Airway epithelial cell (primary cell): Measurements from ENCODE around the gene RNF151. TPM values are rescaled to one million over a fixed set of nuclear protein-coding genes. Genes with fewer than 3 reads are reported as not detected.

Experiments
- total RNA-seq: library from RNA; depleted of rRNA; stranded (reverse); fragments of >200 nt; gene quantifications from 2 replicates; pipeline ENCODE4 v1.2.3, GENCODE V29; 2015

RNF151 gene
- total RNA-seq, result not detected in 2 replicates

GRCh38 chr16:1966460-1966859 is at the start of gene RNF151:
Gene RNF151 (plus strand): TSS chr16:1966856. CDS start chr16:1966882, 26 bp downstream.

GRCh38 chr16:1918351-1919326 is 48.0 kb upstream of the RNF151 start, which contains the start of gene HS3ST6:
Gene HS3ST6 (minus strand): TSS chr16:1918415. CDS start chr16:1918323, 92 bp downstream.

GRCh38 chr16:1942810-1943726 is 23.6 kb upstream of the RNF151 start, which contains the start of gene MSRB1:
Gene MSRB1 (minus strand): TSS chr16:1943199. CDS start chr16:1943156, 43 bp downstream.

GRCh38 chr16:1959269-1960039 is 7.2 kb upstream of the RNF151 start, which contains the start of gene NDUFB10:
Gene NDUFB10 (plus strand): TSS chr16:1959538. CDS start chr16:1959625, 87 bp downstream.

GRCh38 chr16:1964506-1965395 is 1.9 kb upstream of the RNF151 start, which contains the start of gene RPS2:
Gene RPS2 (minus strand): TSS chr16:1964826. CDS start chr16:1964625, 201 bp downstream.

GRCh38 chr16:1971796-1972489 is 5.3 kb downstream of the RNF151 start, which contains the start of gene TBL3:
Gene TBL3 (plus strand): TSS chr16:1972053. CDS start chr16:1972165, 112 bp downstream.

GRCh38 chr16:1981398-1981836 is 14.8 kb downstream of the RNF151 start, which contains the start of gene NOXO1:
Gene NOXO1 (minus strand): TSS chr16:1981469. CDS start chr16:1981179, 290 bp downstream.

GRCh38 chr16:1983544-1984346 is 17.1 kb downstream of the RNF151 start, which contains the start of gene GFER:
Gene GFER (plus strand): TSS chr16:1984193. CDS start chr16:1984219, 26 bp downstream.

GRCh38 chr16:1989209-1990100 is 22.8 kb downstream of the RNF151 start, which contains the start of gene SYNGR3:
Gene SYNGR3 (plus strand): TSS chr16:1989970. CDS start chr16:1990103, 133 bp downstream.

GRCh38 chr16:2009791-2010510 is 43.3 kb downstream of the RNF151 start, which contains the start of gene ZNF598:
Gene ZNF598 (minus strand): TSS chr16:2009821.

Other genes with a start within 250 kb of the RNF151 start
- 69.0 and 71.8 TPM in 2 replicates for gene NME3, start 195.3 kb upstream of the RNF151 start, total RNA-seq
- gene EME2, start 194.0 kb upstream of the RNF151 start, total RNA-seq, result 14.1 and 14.3 TPM in 2 replicates
- gene MRPS34, start 193.7 kb upstream of the RNF151 start, total RNA-seq, result 193 and 199 TPM in 2 replicates
- 22.4 and 28.4 TPM in 2 replicates for gene SPSB3, start 184.3 kb upstream of the RNF151 start, total RNA-seq
- 119 and 173 TPM in 2 replicates for gene NUBP2, start 183.9 kb upstream of the RNF151 start, total RNA-seq
- not detected in 2 replicates for gene IGFALS, start 173.2 kb upstream of the RNF151 start, total RNA-seq
- 76.1 and 79.8 TPM in 2 replicates for gene HAGH, start 140.0 kb upstream of the RNF151 start, total RNA-seq
- gene FAHD1, start 139.7 kb upstream of the RNF151 start, total RNA-seq, result 70.2 and 86.2 TPM in 2 replicates
- gene MEIOB, start 94.7 kb upstream of the RNF151 start, total RNA-seq, result not detected in 2 replicates
- gene HS3ST6, start 48.4 kb upstream of the RNF151 start, total RNA-seq, result 1.4 and 2.7 TPM in 2 replicates
- gene MSRB1, start 23.7 kb upstream of the RNF151 start, total RNA-seq, result 6.7 and 11.7 TPM in 2 replicates
- gene RPL3L, start 12.2 kb upstream of the RNF151 start, total RNA-seq, result 0.35 and 0.46 TPM in 2 replicates
- 279 and 343 TPM in 2 replicates for gene NDUFB10, start 7.3 kb upstream of the RNF151 start, total RNA-seq
- 3,748 and 4,325 TPM in 2 replicates for gene RPS2, start 2.0 kb upstream of the RNF151 start, total RNA-seq
- 114 and 119 TPM in 2 replicates for gene TBL3, start 5.2 kb downstream of the RNF151 start, total RNA-seq
- 1.1 and 2.2 TPM in 2 replicates for gene NOXO1, start 14.6 kb downstream of the RNF151 start, total RNA-seq
- 20.3 and 22.9 TPM in 2 replicates for gene GFER, start 17.3 kb downstream of the RNF151 start, total RNA-seq
- gene SYNGR3, start 23.1 kb downstream of the RNF151 start, total RNA-seq, result 2.1 and 5.4 TPM in 2 replicates
- 52.9 and 61.7 TPM in 2 replicates for gene ZNF598, start 43.0 kb downstream of the RNF151 start, total RNA-seq
- gene NPW, start 52.9 kb downstream of the RNF151 start, total RNA-seq, result 3.6 and 4.0 TPM in 2 replicates
- 24.8 and 25.5 TPM in 2 replicates for gene NHERF2, start 60.0 kb downstream of the RNF151 start, total RNA-seq
- 32.8 and 43.2 TPM in 2 replicates for gene NTHL1, start 81.0 kb downstream of the RNF151 start, total RNA-seq
- 33.8 and 35.0 TPM in 2 replicates for gene TSC2, start 81.1 kb downstream of the RNF151 start, total RNA-seq
- 43.3 and 71.5 TPM in 2 replicates for gene PKD1, start 169.0 kb downstream of the RNF151 start, total RNA-seq
- gene RAB26, start 181.8 kb downstream of the RNF151 start, total RNA-seq, result 0.49 and 5.0 TPM in 2 replicates
- gene TRAF7, start 188.9 kb downstream of the RNF151 start, total RNA-seq, result 58.2 and 65.4 TPM in 2 replicates
- 0.42 and 0.46 TPM in 2 replicates for gene CASKIN1, start 229.7 kb downstream of the RNF151 start, total RNA-seq
- 68.9 and 81.9 TPM in 2 replicates for gene MLST8, start 238.6 kb downstream of the RNF151 start, total RNA-seq
- gene BRICD5, start 244.0 kb downstream of the RNF151 start, total RNA-seq, result 2.5 and 3.5 TPM in 2 replicates
- 21.9 and 26.8 TPM in 2 replicates for gene PGP, start 248.0 kb downstream of the RNF151 start, total RNA-seq